Gastrocnemius medialis (tissue), 4 donors: ENCODE measurements around the gene SNX11.

Experiments used
- POLR2A ChIP-seq, 2 donors: fragments of 450-650 bp; IDR thresholded peaks; one replicate each; pipeline ENCODE4 v1.6.1; 2017; ENCODE audit warnings: antibody characterized with exemption in 2 of 2, mild to moderate bottlenecking in 2 of 2, moderate library complexity in 2 of 2
- TF ChIP-seq, protein P1 (sequence below), 5 experiments: fragments of 450-650 bp in 3 of 5; fragments of 200-600 bp in 2 of 5; sonication (generic) in 2 of 5; IDR thresholded peaks in 4 of 5; conservative IDR thresholded peaks in 1 of 5; 1 replicate in 4 of 5; 2 replicates in 1 of 5; pipeline ENCODE4 v1.5.1; 2016 to 2019; ENCODE audit warnings: antibody characterized with exemption in 5 of 5, mild to moderate bottlenecking in 3 of 5, moderate library complexity in 3 of 5

- TF ChIP-seq, protein P1, sequence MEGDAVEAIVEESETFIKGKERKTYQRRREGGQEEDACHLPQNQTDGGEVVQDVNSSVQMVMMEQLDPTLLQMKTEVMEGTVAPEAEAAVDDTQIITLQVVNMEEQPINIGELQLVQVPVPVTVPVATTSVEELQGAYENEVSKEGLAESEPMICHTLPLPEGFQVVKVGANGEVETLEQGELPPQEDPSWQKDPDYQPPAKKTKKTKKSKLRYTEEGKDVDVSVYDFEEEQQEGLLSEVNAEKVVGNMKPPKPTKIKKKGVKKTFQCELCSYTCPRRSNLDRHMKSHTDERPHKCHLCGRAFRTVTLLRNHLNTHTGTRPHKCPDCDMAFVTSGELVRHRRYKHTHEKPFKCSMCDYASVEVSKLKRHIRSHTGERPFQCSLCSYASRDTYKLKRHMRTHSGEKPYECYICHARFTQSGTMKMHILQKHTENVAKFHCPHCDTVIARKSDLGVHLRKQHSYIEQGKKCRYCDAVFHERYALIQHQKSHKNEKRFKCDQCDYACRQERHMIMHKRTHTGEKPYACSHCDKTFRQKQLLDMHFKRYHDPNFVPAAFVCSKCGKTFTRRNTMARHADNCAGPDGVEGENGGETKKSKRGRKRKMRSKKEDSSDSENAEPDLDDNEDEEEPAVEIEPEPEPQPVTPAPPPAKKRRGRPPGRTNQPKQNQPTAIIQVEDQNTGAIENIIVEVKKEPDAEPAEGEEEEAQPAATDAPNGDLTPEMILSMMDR (IDR thresholded peaks at IDR 0.05 in 4 of 5, conservative IDR thresholded peaks at IDR 0.05 in 1 of 5): no peak
- no peak for TF ChIP-seq POLR2A (IDR thresholded peaks at IDR 0.05)
Measured at GRCh38 chr17:48113201-48113676, 5.7 kb downstream of the SNX11 start.
